ENCODE data around the gene RASD1.
"Not testable (repeated sequence)": the region's sequence is repeated elsewhere in the genome, so short reads cannot be mapped to it uniquely, and the experiment has no call there.

The RASD1 gene

DNA sequence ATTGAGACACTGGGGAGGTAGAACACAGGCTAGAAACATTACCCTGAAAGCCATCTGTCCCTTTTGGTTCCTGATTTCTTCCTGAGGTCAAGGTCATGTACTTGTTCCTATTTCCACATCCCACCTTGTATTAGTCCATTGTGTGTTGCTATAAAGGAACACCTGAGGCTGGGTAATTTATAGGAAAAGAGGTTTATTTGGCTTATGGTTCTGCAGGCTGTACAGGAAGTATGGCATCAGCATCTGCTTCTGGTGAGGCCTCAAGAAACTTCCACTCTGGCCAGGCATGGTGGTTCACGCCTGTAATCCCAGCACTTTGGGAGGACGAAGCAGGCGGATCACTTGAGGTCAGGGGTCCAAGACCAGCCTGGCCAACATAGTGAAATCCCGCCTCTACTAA, 26.8 kb downstream of the RASD1 start:
- no peak for DNase-seq (ENCODE audit: low read depth)

DNA sequence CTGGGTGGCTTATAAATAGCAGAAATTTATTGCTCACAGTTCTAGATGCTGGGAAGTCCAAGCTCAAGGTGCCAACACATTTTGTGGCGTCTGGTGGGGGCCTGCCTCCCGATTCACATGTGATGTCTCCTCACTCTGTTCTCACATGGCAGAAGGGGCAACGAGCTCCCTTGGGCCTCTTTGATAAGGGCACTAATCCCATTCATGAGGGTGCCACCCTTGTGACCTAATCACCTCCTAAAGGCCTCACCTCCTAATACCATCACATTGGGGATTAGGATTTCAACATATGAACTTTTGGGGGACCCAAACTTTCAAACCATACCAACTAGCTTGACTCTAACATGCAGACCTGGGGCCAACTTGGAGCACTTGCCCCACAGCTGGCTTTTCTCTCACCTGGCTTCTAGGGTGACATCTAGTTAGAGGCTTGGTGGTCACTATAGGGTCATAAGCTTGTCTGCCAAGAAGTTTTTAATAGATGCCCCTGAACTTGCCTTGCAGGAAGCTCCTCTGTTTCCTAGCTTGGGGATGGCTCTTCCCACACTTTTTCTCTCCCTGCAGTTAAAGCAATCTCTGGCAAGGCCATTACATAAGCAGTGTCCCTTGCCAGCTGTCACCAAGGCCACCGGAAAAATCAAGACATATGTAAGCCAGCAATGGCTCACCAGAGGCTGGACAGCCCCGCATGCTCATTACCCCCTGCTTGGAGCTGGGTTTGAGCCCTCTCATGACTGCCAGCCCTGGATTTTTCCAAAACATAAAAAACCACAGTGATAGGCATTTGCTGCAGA, 27.8 kb downstream of the RASD1 start:
- DNase-seq (ENCODE audit: low read depth): no peak

DNA sequence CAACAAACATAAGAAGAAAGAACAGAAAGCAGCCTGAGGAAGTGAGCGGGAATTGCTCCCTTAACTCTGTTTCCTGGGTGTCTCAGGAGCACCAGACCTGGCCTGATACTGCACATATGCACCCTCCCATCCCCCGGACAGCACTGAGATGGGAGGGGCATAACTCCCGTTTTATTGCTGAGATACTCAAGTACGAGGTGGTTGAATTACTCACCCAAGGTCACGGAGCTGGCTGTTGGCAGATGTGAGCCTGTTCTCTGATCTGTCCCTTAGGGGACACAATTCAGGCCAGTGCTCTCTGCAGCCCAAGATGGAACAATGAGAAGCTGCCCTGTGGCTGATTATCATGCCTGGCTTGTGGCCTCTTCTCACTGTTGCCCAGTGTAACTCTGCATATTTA, 28.5 kb downstream of the RASD1 start:
- DNase-seq (ENCODE audit: low read depth): no peak

DNA sequence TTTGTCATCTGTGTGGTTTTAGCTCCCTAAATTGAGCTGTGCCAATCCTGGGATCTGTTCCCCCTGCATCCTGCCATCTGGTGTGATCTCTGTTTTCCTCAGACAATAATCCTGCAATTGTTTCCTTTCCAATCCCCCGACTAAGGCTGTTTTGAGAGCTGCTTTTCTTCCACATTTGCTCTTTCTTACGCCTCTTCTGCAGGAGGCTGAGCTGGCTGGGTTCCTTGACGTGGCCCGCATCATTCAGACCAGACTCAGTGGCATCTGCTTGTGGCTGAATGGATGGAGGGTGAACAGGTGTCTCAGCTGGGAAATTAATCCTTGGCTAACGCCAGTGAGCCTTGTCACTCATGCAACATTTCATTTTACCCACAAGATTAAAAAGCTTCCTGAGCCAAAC, 29.2 kb downstream of the RASD1 start:
- DNase-seq (ENCODE audit: low read depth): no peak

DNA sequence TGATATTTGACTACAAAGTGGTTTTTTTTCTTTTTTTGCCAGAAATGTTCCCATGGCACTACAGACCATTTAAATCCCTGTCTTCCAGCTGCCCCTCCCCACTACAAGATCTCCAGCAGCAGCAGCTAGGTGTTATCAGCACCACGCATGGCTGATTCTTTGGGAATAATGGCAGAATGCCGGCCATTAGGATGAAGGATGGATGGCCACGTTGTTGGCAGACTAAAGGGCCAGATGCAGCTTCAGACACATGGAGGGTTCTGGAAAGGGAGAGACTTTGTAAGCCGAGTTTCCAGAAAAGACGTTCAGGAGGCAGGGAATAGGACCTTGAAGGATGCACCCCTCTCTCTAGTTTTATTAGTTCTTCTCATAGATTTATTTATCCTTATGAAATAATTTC, 29.7 kb downstream of the RASD1 start:
- DNase-seq (ENCODE audit: low read depth): no peak

DNA sequence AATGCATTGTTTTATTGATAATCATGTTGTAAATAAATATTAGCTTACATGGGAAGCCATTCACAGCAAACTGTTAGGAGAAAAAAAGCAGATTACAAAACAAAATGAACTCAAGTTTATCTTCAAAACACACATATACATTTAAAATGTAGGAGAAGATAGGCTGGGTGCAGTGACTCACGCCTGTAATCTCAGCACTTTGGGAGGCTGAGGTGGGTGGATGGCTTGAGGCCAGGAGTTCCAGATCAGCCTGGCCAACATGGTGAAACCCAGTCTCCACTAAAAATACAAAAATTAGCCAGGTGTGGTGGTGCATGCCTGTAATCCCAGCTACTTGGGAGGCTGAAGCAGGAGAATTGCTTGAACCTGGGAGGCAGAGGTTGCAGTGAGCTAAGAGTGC, 30.3 kb downstream of the RASD1 start:
- not testable (repeated sequence) for DNase-seq (ENCODE audit: low read depth)

DNA sequence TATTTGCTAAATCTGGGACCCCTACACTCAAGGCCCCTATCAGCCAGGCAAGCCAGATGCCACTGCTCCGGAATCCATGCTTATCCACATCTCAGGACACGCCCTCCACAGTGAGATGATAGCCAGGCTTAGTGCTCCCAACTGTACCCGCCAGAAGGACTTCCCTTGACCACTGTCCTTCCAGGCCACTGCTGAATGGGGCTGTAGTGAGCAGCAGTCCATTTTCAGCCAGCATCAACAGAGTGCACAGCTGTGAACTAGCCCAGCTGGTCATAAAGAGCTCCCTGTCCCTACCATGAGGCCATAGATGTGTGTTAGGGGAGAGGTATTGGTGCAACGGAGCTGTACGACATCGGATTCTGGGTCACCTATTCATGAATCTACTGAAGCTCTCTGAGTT, 32.4 kb downstream of the RASD1 start:
- no peak for DNase-seq (ENCODE audit: low read depth)

DNA sequence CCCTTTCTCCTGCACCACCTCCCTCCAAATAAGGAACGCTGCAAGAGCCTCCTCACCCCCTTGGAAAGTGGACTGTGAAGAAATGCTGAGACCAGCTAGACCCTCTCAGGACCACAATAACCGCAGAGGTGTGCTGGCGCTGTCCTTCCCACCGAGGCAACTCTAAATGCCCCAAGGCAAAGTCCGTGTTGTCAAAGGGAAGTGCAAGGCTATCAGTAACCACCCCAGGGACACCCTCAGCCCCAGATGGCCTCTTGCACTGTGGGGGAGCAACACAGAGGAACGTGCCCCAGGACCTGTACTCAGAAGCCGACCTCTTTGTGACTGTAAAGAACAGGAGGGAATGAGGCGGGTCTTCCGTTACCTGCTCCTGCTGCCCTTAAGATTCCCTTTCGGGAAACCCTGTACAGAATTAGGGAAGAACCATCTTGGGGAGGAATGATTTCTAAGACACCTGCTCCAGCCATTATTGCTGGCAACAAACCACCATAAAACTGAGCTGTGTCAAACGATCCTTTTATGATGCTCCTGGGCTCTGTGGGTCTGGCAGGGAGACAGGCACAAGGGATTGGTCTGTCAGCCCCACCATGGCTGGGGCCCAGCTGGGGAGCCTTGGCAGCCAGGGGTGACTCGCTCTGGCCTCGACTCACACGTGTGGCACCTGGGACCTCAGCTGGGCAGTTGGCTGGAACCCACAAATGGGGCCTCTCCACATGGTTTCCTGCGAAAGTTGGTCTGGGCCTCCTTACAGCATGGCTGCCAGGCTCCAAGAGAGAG, 34.0 kb downstream of the RASD1 start:
- DNase-seq (ENCODE audit: low read depth): no peak

DNA sequence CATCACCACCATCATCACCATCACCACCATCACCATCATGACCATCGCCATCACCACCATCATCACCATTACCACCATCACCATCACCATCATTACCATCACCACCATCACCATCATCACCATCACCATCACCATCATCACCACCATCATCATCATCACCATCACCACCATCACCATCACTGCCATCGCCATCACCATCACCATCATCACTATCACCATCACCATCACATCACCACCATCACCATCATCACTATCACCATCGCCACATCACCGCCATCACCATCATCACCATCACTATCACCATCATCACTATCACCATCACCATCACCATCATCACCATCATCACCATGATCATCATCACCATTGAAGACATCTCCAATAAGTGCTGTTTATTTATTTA, 36.2 kb downstream of the RASD1 start:
- no peak for DNase-seq (ENCODE audit: low read depth)

DNA sequence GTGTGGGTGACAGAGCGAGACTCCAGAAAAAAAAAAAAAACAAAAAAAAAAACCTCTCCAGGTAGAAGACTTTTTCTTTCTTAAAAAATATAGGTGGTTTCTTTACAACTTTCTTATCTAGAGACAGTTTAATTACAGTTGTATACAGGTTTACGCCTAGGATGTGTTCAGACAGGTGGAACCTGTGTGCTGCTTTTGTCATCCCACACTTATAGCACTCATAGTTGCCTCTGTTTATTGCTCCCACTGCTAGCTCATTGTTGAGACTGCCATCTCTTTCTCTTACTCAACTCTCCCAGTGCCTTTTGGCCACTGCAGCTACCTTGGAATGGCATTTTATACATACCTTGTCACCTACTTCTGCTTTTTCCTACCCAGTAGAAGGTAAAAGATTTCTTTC, 38.5 kb downstream of the RASD1 start:
- no peak for DNase-seq (ENCODE audit: low read depth)

DNA sequence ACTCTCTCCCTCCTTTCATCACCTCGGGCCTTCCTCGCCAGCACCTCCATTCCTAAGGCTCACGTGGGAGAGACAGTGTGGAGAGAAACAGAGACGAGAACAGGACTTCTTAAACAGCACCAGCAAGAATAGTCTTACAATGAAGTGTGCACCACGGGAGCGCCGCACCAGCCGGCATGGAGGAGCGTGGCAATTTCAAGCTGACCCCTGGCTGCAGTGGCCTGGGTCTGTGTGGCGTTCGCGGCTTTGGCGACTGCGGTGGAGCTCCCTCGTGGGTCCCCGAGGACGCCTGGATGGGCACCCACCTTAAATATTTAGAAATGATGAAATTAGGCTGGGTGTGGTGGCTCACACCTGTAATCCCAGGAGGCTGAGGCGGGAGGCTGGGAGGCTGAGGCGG, 39.9 kb downstream of the RASD1 start:
- DNase-seq (ENCODE audit: low read depth): no peak

DNA sequence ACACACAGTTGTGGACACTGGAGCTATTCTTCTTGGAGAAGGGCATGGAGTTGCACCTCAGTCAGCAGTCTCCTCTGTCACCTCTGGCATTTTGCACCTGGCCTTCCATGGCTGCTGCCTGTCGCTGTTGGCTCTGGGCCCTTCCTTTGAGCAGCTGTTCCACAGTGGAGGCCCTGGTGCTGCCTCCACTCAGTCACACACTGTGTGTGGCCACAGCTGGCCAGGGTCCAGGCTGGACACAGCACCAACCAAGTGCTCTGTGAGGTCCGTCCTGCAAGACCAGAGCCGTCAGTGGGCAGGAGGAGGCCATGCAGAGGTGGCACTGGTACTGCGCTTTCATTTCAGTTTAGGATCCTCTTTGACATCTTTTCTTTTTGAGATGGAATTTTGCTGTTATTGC, 41.0 kb downstream of the RASD1 start:
- DNase-seq (ENCODE audit: low read depth): no peak

DNA sequence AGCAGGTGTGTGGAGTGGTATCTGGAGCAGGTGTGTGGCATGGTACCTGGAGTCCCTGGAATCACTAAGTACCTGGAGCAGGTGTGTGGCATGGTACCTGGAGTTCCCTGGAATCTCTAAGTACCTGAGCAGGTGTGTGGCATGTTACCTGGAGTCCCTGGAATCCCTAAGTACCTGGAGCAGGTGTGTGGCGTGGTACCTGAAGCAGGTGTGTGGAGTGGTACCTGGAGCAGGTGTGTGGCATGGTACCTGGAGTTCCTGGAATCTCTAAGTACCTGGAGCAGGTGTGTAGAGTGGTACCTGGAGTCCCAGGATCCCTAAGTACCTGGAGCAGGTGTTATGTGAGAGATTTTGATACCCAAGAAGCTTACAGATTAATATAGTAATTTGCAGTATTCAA, 41.5 kb downstream of the RASD1 start:
- DNase-seq (ENCODE audit: low read depth): not testable (repeated sequence)

DNA sequence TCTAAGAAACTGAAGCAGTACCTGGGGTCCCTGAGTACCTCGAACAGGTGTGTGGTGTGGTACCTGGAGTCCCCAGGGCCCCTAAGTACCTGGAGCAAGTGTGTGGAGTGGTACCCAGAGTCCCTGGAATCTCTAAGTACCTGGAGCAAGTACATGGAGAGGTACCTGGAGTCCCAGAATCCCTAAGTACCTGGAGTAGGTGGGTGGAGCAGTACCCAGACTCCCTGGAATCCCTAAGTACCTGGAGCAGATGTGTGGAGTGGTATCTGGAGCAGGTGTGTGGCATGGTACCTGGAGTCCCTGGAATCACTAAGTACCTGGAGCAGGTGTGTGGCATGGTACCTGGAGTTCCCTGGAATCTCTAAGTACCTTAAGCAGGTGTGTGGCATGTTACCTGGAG, 41.9 kb downstream of the RASD1 start:
- DNase-seq (ENCODE audit: low read depth): no peak

DNA sequence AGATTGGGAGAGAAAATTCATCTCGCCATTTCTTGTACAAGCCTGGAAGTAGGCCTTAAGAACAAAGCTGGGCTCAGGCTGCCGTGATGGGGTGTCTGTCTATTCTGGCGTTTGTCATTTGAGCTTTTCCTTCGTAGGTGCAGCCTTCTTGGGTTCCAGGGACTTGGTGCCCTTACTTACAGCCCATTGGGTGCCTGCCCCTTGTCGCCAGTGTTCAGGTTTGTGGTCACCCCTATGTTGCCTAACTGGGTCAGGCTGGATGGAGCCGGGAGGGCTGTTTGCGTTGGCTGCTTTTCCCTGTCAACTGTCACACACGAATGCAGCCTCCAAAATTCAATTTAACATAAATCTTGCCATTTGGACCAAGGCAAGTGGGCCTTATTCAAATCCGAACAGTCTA, 43.1 kb downstream of the RASD1 start:
- DNase-seq (ENCODE audit: low read depth): no peak

DNA sequence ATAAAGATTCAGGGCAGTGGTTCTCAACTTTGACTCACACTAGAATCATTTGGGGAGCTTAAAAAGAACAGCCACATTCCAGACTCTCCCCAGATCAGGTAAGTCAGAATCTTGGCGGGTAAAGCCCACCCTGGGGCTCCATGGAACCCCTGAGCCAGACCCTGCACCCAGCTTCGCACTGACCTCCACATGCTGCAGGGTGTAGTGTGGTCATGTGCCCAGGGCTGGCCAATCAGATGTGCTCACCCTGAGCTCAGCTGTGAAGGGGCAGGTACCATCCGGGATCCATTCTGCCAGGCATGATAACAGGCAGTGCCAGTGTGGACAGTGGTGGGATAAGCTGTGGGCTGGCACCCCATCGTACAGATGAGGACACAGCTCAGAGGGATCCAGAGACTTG, 47.5 kb downstream of the RASD1 start:
- DNase-seq (ENCODE audit: low read depth): no peak

DNA sequence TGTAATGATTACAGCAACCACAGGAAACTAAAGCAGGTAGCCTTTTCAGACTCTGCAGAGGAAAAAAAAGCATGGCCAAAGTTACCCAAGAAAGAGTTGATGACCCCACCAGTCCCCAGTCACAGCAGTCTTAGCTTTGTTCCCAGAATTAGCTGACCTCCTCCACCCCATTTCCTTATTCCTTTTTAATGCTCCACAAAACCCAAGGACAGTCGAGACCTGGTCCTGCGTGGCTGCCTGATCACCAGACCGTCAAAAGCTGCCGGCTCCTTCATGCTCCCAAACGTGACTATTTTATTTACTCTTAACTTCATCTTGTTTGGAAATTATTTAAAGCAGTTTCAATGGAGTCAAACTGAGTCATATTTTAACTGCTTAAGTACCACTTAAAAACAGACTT, 48.1 kb downstream of the RASD1 start:
- DNase-seq (ENCODE audit: low read depth): no peak

DNA sequence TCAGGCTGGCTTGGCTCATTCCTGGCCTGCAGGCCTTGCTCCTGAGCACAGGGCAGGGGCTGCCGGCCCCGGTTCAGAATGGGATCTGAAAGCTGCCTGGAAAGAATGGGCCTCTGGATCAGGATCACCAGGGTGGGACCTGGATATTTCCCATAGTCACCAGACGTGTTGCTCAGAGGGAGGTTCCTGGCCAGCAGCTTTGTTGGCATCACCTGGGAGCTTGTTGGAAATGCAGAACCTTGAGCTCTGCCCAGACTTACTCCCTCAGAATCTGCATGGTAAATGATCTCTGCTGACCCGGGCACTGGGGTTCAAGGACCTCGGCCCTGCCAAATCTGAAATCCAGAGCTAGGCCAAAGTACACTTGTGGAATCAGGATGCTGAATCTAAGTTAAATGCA, 48.9 kb downstream of the RASD1 start:
- no peak for DNase-seq (ENCODE audit: low read depth)

DNA sequence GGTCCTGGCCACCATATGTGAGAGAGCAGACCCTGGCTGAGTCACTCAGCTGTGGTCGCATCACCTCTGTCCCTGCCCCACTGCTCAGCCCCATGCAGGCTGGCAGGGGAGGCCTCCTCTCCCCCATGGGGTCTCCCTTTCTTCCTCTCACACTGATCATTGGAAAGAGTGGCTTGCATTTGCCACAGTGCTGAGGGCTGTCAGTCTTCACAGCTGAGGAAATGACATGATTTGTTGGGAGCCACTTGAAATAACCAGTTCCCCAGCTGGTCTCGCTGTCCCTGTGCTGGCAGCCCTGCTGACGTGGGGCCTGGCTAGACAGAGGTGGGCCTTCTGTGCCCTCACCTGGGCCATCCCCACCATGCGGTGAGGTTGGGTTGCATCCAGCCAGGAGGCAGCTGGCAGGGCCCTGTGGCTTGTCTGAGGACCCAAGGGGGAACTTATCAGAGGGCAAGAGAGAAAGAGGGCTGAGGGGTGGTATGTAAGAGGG, 49.5 kb downstream of the RASD1 start:
- no peak for DNase-seq (ENCODE audit: low read depth)

DNA sequence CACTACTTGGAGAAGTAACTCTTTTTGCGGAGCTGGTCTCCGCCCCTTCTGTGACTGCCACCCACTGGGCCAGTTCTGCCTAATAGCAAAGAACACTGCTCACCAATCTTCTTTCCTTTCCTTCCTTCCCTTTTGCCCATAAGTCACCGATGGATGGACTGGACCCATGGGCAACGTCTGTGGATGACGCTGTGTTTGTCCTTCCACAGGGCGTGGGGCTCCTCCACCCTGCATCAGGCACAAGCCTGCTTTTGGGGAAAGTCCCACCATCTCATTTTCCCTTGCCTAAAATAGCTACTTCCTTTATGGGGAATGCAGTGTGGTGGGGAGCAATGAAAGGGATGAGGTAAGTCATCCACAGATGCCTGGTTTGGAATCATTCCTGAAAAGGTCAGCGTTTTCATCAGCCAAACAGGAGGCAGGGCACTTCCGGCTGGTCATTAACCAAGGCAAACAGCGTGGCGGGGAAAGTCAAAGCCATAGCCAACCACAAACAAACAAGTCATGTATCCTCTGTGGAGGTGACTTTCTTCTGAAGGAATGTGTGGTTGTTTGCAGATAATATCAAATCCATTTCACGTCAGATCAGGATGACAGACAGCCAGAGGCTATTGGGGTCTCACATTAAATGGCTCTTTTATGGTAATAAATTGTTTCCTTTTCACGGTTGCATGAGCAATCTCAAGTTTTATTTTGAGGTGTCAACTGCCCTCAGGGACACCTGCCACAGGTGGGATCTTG, 50.1 kb downstream of the RASD1 start:
- no peak for DNase-seq (ENCODE audit: low read depth)

DNA sequence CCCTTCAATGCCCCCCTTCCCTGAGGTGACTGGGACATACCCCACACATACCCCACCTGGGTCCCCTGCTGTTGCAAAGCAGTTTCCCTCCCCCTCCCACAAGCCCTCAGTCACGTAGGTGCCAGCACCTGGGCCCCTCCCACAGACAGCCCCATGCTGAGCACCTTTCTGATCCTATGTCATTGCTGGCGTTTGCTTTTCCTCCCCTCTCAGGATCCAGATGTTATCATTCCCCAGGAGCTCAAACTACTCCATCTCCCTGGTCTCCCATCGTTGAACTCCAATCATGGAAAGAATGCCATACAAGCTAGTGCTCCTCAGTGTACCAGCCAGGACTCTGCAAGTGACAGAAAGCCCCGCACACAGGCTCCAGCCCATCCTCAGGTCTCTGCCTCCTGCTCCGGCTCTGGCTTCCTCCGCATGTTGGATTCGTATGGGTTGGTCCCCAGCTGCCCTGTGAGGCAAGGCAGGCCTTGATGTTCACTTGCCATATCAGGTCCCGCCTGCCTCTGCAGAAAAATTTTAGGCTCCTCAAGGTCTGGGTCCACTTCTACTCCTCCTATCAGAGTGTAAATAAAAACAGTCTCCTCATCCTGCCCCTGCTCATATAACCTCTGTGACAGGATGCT, 50.8 kb downstream of the RASD1 start:
- DNase-seq (ENCODE audit: low read depth): no peak
